GM23248 (cell line): ENCODE data around the gene TRAF5.

Experiments
- EZH2 ChIP-seq: fragments of 200-600 bp; sonication (generic); IDR thresholded peaks from 2 replicates; pipeline ENCODE4 v1.6.1; 2018; ENCODE audit warnings: antibody characterized with exemption, mild to moderate bottlenecking; ENCODE audit not compliant: insufficient read depth, poor library complexity, severe bottlenecking
- EZH2phosphoT487 ChIP-seq: fragments of 200-600 bp; sonication (generic); IDR thresholded peaks from 2 replicates; pipeline ENCODE4 v1.6.1; 2018; ENCODE audit warnings: antibody characterized with exemption, moderate library complexity, mild to moderate bottlenecking, low read depth; ENCODE audit not compliant: insufficient read depth

DNA sequence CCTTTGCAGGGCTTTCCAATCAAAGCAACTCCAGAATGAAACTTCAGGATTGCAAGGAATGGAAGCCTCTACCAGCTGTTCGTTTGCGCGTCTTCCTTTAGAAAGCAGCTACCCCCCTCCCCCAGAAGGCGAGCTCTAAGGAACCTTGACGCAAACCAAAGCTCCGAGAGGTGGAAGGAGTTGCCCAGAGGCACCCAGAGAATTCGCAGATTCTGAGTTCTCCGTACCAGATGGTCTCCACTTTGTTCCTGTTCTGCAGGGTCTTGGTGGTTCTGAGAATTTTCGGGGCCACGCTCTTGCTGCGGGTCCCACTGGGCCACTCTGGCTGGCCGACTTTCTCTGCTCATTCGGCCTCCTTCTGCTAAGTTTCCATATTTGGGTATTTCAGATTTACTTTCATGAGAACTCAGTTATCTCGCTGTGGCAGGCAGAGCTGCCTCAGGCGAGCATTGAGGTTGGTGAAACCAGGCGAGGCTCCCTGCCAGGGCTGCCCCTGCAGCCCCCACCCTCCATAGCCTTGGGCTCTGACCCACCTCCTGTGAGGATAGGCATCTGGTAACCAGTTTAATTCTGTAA lies 801 bp downstream of the TRAF5 start:
- TF ChIP-seq EZH2 (no peak), EZH2phosphoT487 (no peak)
